HCT116 (cell line): ENCODE measurements around the gene OR14A2.

Experiments used
- CEBPB ChIP-seq: IDR thresholded peaks from 2 replicates; pipeline ENCODE4 v1.6.1; 2012; ENCODE audit warnings: low read depth
- EZH2 ChIP-seq: fragments of 200-600 bp; sonication (generic); IDR thresholded peaks from 2 replicates; pipeline ENCODE4 v1.6.1; 2017; ENCODE audit warnings: antibody characterized with exemption, mixed run types
- JUND ChIP-seq: IDR thresholded peaks from 2 replicates; pipeline ENCODE4 v1.6.1; 2012
- POLR2A ChIP-seq: IDR thresholded peaks from 2 replicates; pipeline ENCODE4 v1.7.0; 2011; ENCODE audit warnings: borderline replicate concordance; ENCODE audit not compliant: insufficient read depth, insufficient read length; ENCODE audit errors: extremely low read depth
- POLR2AphosphoS5 ChIP-seq: IDR thresholded peaks from 2 replicates; pipeline ENCODE4 v1.6.1; 2011; ENCODE audit warnings: mild to moderate bottlenecking, low read depth, low read length, moderate library complexity
- RAD21 ChIP-seq: IDR thresholded peaks from 2 replicates; pipeline ENCODE4 v1.6.1; 2012; ENCODE audit warnings: low read depth, mild to moderate bottlenecking
- SIN3A ChIP-seq: IDR thresholded peaks from 2 replicates; pipeline ENCODE4 v1.6.1; 2012; ENCODE audit warnings: low read depth
- TCF7L2 ChIP-seq: IDR thresholded peaks from 2 replicates; pipeline ENCODE4 v1.7.0; 2011; ENCODE audit warnings: borderline replicate concordance, inconsistent platforms; ENCODE audit not compliant: insufficient read depth, insufficient read length; ENCODE audit errors: extremely low read depth
- ZNF274 ChIP-seq: fragments of 200-500 bp; sonication (Bioruptor generic); IDR thresholded peaks from 2 replicates; pipeline ENCODE4 v1.6.1; 2014; ENCODE audit warnings: mild to moderate bottlenecking, low read depth, low read length, inconsistent platforms
- TF ChIP-seq, protein P1 (sequence below), 3 experiments: fragments of 200-600 bp in 1 of 3; sonication (generic) in 1 of 3; IDR thresholded peaks in 2 of 3; conservative IDR thresholded peaks in 1 of 3; 2 replicates each; pipeline ENCODE4 v1.5.1; 2012 to 2017; ENCODE audit warnings: low read depth in 2 of 3, low read length in 2 of 3, antibody characterized with exemption in 1 of 3, borderline replicate concordance in 1 of 3, control low read depth in 1 of 3, mild to moderate bottlenecking in 1 of 3, mixed read lengths in 1 of 3, mixed run types in 1 of 3, moderate library complexity in 1 of 3; ENCODE audit not compliant: insufficient read depth in 1 of 3
- TF ChIP-seq, protein P2 (sequence below): IDR thresholded peaks from 2 replicates; pipeline ENCODE4 v1.6.1; 2012; ENCODE audit warnings: low read depth
- TF ChIP-seq, protein P3 (sequence below): IDR thresholded peaks from 2 replicates; pipeline ENCODE4 v1.6.1; 2011; ENCODE audit warnings: mild to moderate bottlenecking, low read length, moderate library complexity; ENCODE audit not compliant: insufficient replicate concordance; ENCODE audit errors: extremely low read depth

DNA sequence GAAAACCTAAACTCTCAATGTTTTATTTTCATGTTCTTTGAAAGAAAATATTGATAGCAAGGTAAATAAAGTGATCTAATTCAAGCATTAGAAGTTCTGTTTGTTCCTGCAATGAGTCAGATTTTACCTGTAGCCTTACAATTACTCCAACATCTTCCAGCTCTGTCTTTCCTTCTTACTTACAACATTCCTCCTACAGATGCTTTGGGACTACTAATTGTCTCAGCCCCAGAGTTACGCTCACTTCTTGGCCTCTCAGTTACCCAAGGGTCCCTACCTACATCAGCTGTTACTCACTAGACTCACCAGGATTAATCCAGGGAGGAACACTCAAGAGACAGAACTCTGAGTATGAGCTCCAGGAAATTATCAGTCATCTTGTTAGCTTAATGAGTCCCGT is 49.6 kb upstream of the OR14A2 start:
- TF ChIP-seq ZNF274 (no peak), POLR2A (no peak), POLR2AphosphoS5 (no peak), RAD21 (no peak), EZH2 (no peak), TCF7L2 (no peak), CEBPB (no peak), JUND (no peak), SIN3A (no peak)
- TF ChIP-seq, protein P1, sequence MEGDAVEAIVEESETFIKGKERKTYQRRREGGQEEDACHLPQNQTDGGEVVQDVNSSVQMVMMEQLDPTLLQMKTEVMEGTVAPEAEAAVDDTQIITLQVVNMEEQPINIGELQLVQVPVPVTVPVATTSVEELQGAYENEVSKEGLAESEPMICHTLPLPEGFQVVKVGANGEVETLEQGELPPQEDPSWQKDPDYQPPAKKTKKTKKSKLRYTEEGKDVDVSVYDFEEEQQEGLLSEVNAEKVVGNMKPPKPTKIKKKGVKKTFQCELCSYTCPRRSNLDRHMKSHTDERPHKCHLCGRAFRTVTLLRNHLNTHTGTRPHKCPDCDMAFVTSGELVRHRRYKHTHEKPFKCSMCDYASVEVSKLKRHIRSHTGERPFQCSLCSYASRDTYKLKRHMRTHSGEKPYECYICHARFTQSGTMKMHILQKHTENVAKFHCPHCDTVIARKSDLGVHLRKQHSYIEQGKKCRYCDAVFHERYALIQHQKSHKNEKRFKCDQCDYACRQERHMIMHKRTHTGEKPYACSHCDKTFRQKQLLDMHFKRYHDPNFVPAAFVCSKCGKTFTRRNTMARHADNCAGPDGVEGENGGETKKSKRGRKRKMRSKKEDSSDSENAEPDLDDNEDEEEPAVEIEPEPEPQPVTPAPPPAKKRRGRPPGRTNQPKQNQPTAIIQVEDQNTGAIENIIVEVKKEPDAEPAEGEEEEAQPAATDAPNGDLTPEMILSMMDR (IDR thresholded peaks at IDR 0.05 in 2 of 3, conservative IDR thresholded peaks at IDR 0.05 in 1 of 3; ENCODE audit: borderline replicate concordance in 1 of 3, insufficient read depth in 1 of 3, low read depth in 2 of 3, low read length in 2 of 3): no peak
- TF ChIP-seq, protein P2, sequence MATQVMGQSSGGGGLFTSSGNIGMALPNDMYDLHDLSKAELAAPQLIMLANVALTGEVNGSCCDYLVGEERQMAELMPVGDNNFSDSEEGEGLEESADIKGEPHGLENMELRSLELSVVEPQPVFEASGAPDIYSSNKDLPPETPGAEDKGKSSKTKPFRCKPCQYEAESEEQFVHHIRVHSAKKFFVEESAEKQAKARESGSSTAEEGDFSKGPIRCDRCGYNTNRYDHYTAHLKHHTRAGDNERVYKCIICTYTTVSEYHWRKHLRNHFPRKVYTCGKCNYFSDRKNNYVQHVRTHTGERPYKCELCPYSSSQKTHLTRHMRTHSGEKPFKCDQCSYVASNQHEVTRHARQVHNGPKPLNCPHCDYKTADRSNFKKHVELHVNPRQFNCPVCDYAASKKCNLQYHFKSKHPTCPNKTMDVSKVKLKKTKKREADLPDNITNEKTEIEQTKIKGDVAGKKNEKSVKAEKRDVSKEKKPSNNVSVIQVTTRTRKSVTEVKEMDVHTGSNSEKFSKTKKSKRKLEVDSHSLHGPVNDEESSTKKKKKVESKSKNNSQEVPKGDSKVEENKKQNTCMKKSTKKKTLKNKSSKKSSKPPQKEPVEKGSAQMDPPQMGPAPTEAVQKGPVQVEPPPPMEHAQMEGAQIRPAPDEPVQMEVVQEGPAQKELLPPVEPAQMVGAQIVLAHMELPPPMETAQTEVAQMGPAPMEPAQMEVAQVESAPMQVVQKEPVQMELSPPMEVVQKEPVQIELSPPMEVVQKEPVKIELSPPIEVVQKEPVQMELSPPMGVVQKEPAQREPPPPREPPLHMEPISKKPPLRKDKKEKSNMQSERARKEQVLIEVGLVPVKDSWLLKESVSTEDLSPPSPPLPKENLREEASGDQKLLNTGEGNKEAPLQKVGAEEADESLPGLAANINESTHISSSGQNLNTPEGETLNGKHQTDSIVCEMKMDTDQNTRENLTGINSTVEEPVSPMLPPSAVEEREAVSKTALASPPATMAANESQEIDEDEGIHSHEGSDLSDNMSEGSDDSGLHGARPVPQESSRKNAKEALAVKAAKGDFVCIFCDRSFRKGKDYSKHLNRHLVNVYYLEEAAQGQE: no peak
- TF ChIP-seq, protein P3, sequence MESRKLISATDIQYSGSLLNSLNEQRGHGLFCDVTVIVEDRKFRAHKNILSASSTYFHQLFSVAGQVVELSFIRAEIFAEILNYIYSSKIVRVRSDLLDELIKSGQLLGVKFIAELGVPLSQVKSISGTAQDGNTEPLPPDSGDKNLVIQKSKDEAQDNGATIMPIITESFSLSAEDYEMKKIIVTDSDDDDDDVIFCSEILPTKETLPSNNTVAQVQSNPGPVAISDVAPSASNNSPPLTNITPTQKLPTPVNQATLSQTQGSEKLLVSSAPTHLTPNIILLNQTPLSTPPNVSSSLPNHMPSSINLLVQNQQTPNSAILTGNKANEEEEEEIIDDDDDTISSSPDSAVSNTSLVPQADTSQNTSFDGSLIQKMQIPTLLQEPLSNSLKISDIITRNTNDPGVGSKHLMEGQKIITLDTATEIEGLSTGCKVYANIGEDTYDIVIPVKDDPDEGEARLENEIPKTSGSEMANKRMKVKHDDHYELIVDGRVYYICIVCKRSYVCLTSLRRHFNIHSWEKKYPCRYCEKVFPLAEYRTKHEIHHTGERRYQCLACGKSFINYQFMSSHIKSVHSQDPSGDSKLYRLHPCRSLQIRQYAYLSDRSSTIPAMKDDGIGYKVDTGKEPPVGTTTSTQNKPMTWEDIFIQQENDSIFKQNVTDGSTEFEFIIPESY: no peak
